GM23338 (cell line): ENCODE data around the gene EDAR.

Source experiments
- CREB1 ChIP-seq: fragments of 250-450 bp; sonication (Bioruptor Pico); IDR thresholded peaks from 2 replicates; pipeline ENCODE4 v1.5.0; 2020; ENCODE audit warnings: low read depth, mild to moderate bottlenecking, moderate library complexity
- CTCF ChIP-seq, 2 experiments: fragments of 200-600 bp in 1 of 2; sonication (generic) in 1 of 2; conservative IDR thresholded peaks; 2 replicates each; pipeline versions ENCODE4 v1.5.1 to v1.6.1; 2016 to 2017; ENCODE audit warnings: antibody characterized with exemption in 2 of 2, low read depth in 2 of 2, mild to moderate bottlenecking in 2 of 2, moderate library complexity in 1 of 2
- EZH2 ChIP-seq: fragments of 200-600 bp; sonication (generic); IDR thresholded peaks from one replicate; pipeline ENCODE4 v1.8.0; 2017; ENCODE audit warnings: antibody characterized with exemption, mild to moderate bottlenecking, low read depth; ENCODE audit not compliant: unreplicated experiment
- EZH2phosphoT487 ChIP-seq: fragments of 200-600 bp; sonication (generic); IDR thresholded peaks from one replicate; pipeline ENCODE4 v1.8.1; 2018; ENCODE audit warnings: antibody characterized with exemption; ENCODE audit not compliant: unreplicated experiment
- POLR2AphosphoS5 ChIP-seq: IDR thresholded peaks from 2 replicates; pipeline ENCODE4 v1.6.1; 2016; ENCODE audit warnings: antibody characterized with exemption, low read depth
- REST ChIP-seq: IDR thresholded peaks from one replicate; pipeline ENCODE4 v1.6.1; 2018; ENCODE audit warnings: antibody characterized with exemption; ENCODE audit not compliant: unreplicated experiment
- STAT1 ChIP-seq: IDR thresholded peaks from one replicate; pipeline ENCODE4 v1.6.1; 2016; ENCODE audit warnings: antibody characterized with exemption; ENCODE audit not compliant: unreplicated experiment
- ZNF114 ChIP-seq: fragments of 250-450 bp; sonication (Bioruptor Pico); IDR thresholded peaks from 2 replicates; pipeline ENCODE4 v1.5.0; 2020; ENCODE audit warnings: mild to moderate bottlenecking, moderate library complexity
- ZNF331 ChIP-seq: fragments of 250-450 bp; sonication (Bioruptor Pico); IDR thresholded peaks from 2 replicates; pipeline ENCODE4 v1.5.0; 2020; ENCODE audit warnings: low read depth, mild to moderate bottlenecking, moderate library complexity

GRCh38 chr2:108907822-108908712 is 81.0 kb downstream of the EDAR start:
- no peak for TF ChIP-seq CTCF (conservative IDR thresholded peaks at IDR 0.05; ENCODE audit: low read depth in 2 of 2)
- TF ChIP-seq EZH2: no peak
- no peak for TF ChIP-seq CREB1 (CRISPR knock-in tag)
- TF ChIP-seq STAT1: no peak
- no peak for TF ChIP-seq EZH2phosphoT487
- no peak for TF ChIP-seq REST
- no peak for TF ChIP-seq POLR2AphosphoS5
- TF ChIP-seq ZNF331 (CRISPR knock-in tag): no peak
- no peak for TF ChIP-seq ZNF114 (CRISPR knock-in tag)
